Measurements from ENCODE around the gene PLEKHA1. TPM values are rescaled to one million over a fixed set of nuclear protein-coding genes. Genes with fewer than 3 reads are reported as not detected.

PLEKHA1 gene
- total RNA-seq, result 21.3 and 26.9 TPM in 2 replicates

DNA sequence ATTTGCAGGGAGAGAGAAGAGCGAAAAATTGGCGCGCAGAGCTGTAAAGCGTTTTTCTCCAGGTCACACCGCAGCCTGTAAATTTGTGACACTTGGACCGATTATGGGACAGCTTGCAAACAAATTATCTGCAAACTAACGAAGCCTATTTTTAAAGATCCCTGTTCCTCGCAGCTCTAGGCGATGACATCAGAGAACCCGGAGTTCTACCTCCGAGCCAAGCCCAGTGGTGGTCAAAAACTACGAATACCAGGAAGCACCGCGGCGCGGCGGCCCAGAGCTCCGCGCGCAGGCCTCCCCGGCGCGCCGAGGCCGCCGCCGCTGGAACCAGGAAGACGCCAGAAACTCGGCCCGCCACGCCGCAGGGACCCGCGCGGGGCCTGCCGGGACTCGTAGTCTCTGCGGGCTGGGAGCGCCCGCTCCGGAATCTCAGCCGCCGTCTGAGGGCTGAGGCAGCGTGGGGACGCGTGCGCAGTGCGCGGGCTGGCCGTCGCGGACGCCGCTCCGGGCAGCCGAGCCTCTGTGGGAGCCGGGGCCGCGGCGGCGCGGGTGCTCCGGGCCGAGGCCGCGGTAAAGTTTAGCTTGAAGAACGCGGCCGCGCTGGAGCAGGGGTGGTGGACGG, at the start of gene PLEKHA1:
TSS of gene PLEKHA1 (plus strand) at position 472 of the 622 bp plus-strand sequence. CDS start 18,493 bp downstream, outside the sequence.

DNA sequence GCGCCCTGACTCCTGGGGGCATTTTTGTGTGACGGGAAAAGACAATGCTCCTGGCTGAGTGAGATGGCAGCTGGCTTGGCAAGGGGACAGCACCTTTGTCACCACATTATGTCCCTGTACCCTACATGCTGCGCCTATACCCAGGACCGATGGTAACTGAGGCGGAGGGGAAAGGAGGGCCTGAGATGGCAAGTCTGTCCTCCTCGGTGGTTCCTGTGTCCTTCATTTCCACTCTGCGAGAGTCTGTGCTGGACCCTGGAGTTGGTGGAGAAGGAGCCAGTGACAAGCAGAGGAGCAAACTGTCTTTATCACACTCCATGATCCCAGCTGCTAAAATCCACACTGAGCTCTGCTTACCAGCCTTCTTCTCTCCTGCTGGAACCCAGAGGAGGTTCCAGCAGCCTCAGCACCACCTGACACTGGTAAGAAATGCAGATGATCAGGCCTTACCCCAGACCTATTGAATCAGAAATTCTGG, 80.1 kb downstream of the PLEKHA1 start, which contains the start of gene ARMS2:
TSS of gene ARMS2 (plus strand) at position 51 of the 478 bp plus-strand sequence. CDS start at position 126, 75 bp downstream.

DNA sequence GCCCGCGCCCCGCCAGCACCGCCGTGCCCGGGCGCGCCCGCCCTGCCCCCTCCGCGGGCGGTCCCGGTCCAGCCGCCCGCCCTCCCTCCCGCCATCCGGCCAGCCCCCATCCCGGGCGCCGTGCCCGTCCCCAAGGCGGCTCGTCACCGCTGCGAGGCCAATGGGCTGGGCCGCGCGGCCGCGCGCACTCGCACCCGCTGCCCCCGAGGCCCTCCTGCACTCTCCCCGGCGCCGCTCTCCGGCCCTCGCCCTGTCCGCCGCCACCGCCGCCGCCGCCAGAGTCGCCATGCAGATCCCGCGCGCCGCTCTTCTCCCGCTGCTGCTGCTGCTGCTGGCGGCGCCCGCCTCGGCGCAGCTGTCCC, 86.8 kb downstream of the PLEKHA1 start, which contains the start of gene HTRA1:
TSS of gene HTRA1 (plus strand) at position 187 of the 362 bp plus-strand sequence. CDS start at position 287, 100 bp downstream.

Small RNA genes within 50 kb of the gene (small RNA-seq; reads per million reads assigned to genes)
- not detected for gene MIR3941
- not detected for gene RNU6-728P

Other genes starting within 250 kb of the PLEKHA1 start
- gene BTBD16, start 103.4 kb upstream of the PLEKHA1 start, total RNA-seq, result not detected in 2 replicates
- gene ARMS2, start 79.9 kb downstream of the PLEKHA1 start, total RNA-seq, result not detected in 2 replicates
- gene HTRA1, start 86.8 kb downstream of the PLEKHA1 start, total RNA-seq, result 389 and 428 TPM in 2 replicates
- gene DMBT1, start 186.0 kb downstream of the PLEKHA1 start, total RNA-seq, result 0.12 and 0.16 TPM in 2 replicates